Measurements from ENCODE around the gene FREM2.

The FREM2 gene

GRCh38 chr13:38821770-38822551 lies 135.1 kb downstream of the FREM2 start:
- DNase-seq (ENCODE audit: low read depth in 1 of 2, low spot score in 1 of 2) = no peak
- in situ Hi-C loops (cut with HindIII; ENCODE audit: low pct_unique_long_range_greater_than_20kb, low sequenced_read_pairs) = no loop called here

DNA sequence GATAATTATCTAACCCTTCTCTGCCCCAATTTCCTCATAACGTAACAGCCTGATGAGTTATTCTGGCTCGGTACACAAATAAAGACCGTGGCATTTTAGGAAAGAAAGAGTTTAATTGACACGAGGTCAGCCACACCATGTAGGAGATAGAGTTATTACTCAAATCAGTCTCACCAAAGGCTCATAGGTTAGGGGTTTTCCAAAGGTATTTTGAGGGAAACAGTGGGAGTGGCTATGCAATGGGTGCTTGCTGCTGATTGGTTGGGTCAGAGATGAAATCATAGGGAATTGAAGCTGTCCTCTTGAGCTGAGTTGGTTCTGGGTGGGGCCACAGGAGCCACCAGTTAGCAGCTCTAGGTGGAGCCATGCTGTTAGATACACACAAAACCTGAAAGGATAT lies 137.5 kb downstream of the FREM2 start:
- TF ChIP-seq JUND (IDR thresholded peaks at IDR 0.05; ENCODE audit: low read depth) = no peak
- no peak for DNase-seq (ENCODE audit: low read depth in 1 of 2, low spot score in 1 of 2)
- in situ Hi-C loops (cut with HindIII; ENCODE audit: low pct_unique_long_range_greater_than_20kb, low sequenced_read_pairs) = no loop called here

More at GRCh38 chr13:38821770-38822551, 135.1 kb downstream of the FREM2 start:
- TF ChIP-seq JUND (IDR thresholded peaks at IDR 0.05; ENCODE audit: low read depth) = no peak

- TF ChIP-seq JUND (IDR thresholded peaks at IDR 0.05; ENCODE audit: low read depth) = no peak
- in situ Hi-C loops (cut with HindIII; ENCODE audit: low pct_unique_long_range_greater_than_20kb, low sequenced_read_pairs) = no loop called here
- peak in 1 of 2 experiments; percentile 48 for DNase-seq (ENCODE audit: low read depth in 1 of 2, low spot score in 1 of 2)
These were observed 139.4 kb downstream of the FREM2 start for GRCh38 chr13:38826182-38826813.

- in situ Hi-C loops (cut with HindIII; ENCODE audit: low pct_unique_long_range_greater_than_20kb, low sequenced_read_pairs) = no loop called here
- no peak for DNase-seq (ENCODE audit: low read depth in 1 of 2, low spot score in 1 of 2)
- no peak for TF ChIP-seq JUND (IDR thresholded peaks at IDR 0.05; ENCODE audit: low read depth)
These were observed 143.7 kb downstream of the FREM2 start for GRCh38 chr13:38830442-38831045.

DNA sequence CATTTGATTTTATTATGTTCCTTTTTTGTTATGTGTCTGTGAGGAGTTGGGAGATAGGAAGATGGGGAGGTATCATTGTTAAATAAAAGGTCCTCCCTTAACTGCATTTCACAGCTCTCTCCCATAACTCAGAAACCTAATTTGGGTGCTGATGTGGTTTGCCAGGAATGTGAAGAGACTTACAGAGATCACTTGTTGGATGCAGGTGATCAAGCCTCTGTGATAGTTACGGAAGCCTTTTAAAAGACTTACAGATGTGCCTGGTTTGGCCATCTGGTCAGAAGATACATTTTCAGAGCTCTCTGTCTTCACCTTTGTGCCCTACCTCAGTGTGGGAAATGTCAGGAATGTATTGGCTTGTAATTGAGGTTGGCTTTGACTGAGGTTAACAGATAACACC lies 157.7 kb downstream of the FREM2 start:
- no peak for TF ChIP-seq JUND (IDR thresholded peaks at IDR 0.05; ENCODE audit: low read depth)
- DNase-seq (ENCODE audit: low read depth in 1 of 2, low spot score in 1 of 2) = no peak
- in situ Hi-C loops (cut with HindIII; ENCODE audit: low pct_unique_long_range_greater_than_20kb, low sequenced_read_pairs) = no loop called here

DNA sequence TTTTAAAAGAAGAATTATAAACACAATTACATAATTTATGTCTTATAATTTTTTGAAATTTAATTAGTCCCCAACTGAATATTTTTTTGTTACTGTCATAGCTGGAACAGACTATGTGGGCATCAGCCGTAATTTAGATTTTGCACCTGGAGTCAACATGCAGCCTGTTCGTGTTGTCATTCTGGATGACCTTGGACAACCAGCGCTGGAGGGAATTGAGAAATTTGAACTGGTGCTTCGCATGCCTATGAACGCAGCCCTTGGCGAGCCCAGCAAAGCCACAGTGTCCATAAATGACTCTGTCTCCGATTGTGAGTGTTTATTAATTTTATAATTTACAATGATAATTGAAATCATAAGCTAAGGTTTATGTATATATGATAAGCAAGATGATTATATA lies 161.5 kb downstream of the FREM2 start:
- no peak for TF ChIP-seq JUND (IDR thresholded peaks at IDR 0.05; ENCODE audit: low read depth)
- DNase-seq (ENCODE audit: low read depth in 1 of 2, low spot score in 1 of 2) = no peak
- in situ Hi-C loops (cut with HindIII; ENCODE audit: low pct_unique_long_range_greater_than_20kb, low sequenced_read_pairs) = no loop called here

DNA sequence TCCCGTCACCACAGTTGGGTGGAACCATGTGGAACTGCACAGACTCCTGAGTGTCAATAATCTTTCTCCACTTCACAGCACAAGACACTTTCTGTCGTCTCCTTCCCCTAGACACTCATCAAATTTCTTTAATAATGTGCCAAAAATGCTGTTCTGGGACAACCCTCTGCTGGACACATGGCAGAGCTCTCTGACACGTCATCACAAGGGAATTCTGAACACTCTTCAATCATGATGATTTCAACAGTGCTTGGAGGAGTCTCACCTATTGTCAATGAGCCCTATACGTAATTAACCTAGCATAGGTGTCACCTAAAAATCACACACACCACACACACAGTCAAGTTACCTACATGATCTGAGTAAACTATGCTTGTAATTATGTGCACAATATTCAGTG lies 162.4 kb downstream of the FREM2 start:
- in situ Hi-C loops (cut with HindIII; ENCODE audit: low pct_unique_long_range_greater_than_20kb, low sequenced_read_pairs) = no loop called here
- TF ChIP-seq JUND (IDR thresholded peaks at IDR 0.05; ENCODE audit: low read depth) = no peak
- DNase-seq (ENCODE audit: low read depth in 1 of 2, low spot score in 1 of 2) = no peak

DNA sequence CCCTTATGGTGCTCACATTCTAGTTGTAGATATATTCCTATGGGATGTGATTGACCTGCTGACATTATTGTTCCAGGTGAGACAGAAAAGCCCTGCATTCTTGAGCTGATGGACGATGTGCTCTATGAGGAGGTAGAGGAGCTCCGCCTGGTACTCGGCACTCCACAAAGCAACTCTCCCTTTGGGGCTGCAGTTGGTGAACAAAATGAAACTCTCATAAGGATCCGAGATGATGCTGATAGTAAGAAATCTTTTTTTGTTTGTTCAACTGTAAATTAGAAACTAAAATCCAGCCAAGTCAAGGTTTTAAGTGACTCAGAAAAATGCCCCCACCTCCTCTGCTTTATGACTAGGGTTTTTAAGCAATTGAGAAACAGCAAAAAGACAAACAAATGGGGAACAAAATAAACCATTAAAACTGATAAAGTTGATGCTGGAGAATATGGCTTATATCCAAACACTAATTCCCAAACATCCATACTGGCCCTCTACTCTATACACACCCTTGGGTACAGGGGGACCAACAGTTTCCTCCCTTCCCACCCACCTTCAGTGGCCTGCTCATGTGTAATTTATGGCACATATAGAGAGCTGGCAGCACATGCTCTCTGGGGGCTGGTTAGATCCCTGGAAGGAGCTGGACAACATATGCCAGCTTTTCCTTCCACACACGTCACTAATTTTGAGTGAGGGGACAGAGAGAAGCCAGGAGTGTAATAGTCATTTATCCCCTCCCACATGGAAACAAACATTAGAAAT lies 164.2 kb downstream of the FREM2 start:
- in situ Hi-C loops (cut with HindIII; ENCODE audit: low pct_unique_long_range_greater_than_20kb, low sequenced_read_pairs) = no loop called here
- TF ChIP-seq JUND (IDR thresholded peaks at IDR 0.05; ENCODE audit: low read depth) = no peak
- no peak for DNase-seq (ENCODE audit: low read depth in 1 of 2, low spot score in 1 of 2)

GRCh38 chr13:38854226-38854625 lies 167.3 kb downstream of the FREM2 start:
- DNase-seq (ENCODE audit: low read depth in 1 of 2, low spot score in 1 of 2) = no peak
- in situ Hi-C loops (cut with HindIII; ENCODE audit: low pct_unique_long_range_greater_than_20kb, low sequenced_read_pairs) = no loop called here

GRCh38 chr13:38856065-38856464 lies 169.2 kb downstream of the FREM2 start:
- DNase-seq (ENCODE audit: low read depth in 1 of 2, low spot score in 1 of 2) = no peak
- in situ Hi-C loops (cut with HindIII; ENCODE audit: low pct_unique_long_range_greater_than_20kb, low sequenced_read_pairs) = no loop called here
- no peak for TF ChIP-seq JUND (IDR thresholded peaks at IDR 0.05; ENCODE audit: low read depth)

More at GRCh38 chr13:38854226-38854625, 167.3 kb downstream of the FREM2 start:
- TF ChIP-seq JUND (IDR thresholded peaks at IDR 0.05; ENCODE audit: low read depth) = no peak

DNA sequence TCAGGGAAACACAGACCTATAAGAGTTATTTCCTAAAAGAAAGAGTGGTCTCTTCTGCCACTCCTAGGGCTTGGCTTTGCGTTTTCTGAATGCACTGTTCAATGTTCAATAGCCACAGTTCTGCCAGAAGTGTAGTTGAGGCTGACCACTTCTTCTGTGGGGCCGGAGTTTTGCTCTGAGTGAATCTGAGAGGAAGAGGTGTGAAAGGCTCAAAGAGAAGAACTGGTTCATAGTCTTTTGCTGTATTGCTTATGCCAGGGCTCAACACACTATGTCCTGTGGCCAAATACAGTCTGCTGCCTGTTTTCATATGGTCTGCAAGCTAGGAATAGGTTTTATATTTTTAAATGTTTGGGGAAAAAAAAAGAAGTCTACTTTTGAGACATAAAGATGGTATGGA lies 175.6 kb downstream of the FREM2 start:
- in situ Hi-C loops (cut with HindIII; ENCODE audit: low pct_unique_long_range_greater_than_20kb, low sequenced_read_pairs) = no loop called here
- no peak for TF ChIP-seq JUND (IDR thresholded peaks at IDR 0.05; ENCODE audit: low read depth)
- DNase-seq (ENCODE audit: low read depth in 1 of 2, low spot score in 1 of 2) = no peak

DNA sequence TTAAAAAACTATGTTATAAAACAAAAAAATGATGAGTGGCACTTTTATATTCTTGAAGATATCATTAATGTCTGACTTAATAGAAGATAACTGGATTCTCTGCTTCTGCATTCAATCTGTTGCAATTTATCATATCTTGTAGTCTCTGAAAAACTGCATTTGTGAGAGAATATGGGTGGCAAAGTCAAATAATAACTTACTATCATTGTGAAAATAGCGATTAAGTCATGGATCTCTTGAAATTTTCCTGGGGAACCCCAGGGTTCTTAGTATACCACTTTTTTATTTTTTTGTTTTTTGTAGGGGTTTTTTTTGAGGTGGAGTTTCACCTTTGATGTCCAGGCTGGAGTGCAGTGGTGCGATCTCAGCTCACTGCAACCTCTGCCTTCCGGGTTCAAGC lies 176.7 kb downstream of the FREM2 start:
- no peak for DNase-seq (ENCODE audit: low read depth in 1 of 2, low spot score in 1 of 2)
- in situ Hi-C loops (cut with HindIII; ENCODE audit: low pct_unique_long_range_greater_than_20kb, low sequenced_read_pairs) = no loop called here
- no peak for TF ChIP-seq JUND (IDR thresholded peaks at IDR 0.05; ENCODE audit: low read depth)
